Prostate gland (tissue), 2 donors: ENCODE measurements around the gene C1orf159. TPM values are rescaled to one million over a fixed set of nuclear protein-coding genes. Genes with fewer than 3 reads are reported as not detected.
"Not testable (repeated sequence)": the region's sequence is repeated elsewhere in the genome, so short reads cannot be mapped to it uniquely, and the experiment has no call there.

Experiments used
- DNase-seq: peaks from one replicate; pipeline ENCODE4 v3.0.0-alpha.2; 2019; ENCODE audit warnings: low spot score
- H3K27ac ChIP-seq, 2 donors: fragments of 200-600 bp; sonication (generic); 2 replicates each; pipeline ENCODE4 v1.5.1; 2017 to 2019
- H3K27me3 ChIP-seq: fragments of 200-600 bp; sonication (generic); replicated peaks from 2 replicates; pipeline ENCODE4 v1.5.1; 2019; ENCODE audit not compliant: insufficient read depth
- H3K36me3 ChIP-seq, 2 donors: fragments of 200-600 bp; sonication (generic); 1 replicate in 1 of 2; 2 replicates in 1 of 2; pipeline versions ENCODE4 v1.5.1 to v1.8.1; 2017 to 2019
- H3K4me1 ChIP-seq: fragments of 200-600 bp; sonication (generic); replicated peaks from 2 replicates; pipeline ENCODE4 v1.5.1; 2019
- H3K4me3 ChIP-seq, 2 donors: fragments of 200-600 bp; sonication (generic); 2 replicates each; pipeline ENCODE4 v1.5.1; 2017 to 2019
- H3K9me3 ChIP-seq: fragments of 200-600 bp; sonication (generic); 2 replicates; pipeline ENCODE4 v1.5.1; 2017
- POLR2A ChIP-seq: fragments of 450-650 bp; IDR thresholded peaks from one replicate; pipeline ENCODE4 v1.6.1; 2016; ENCODE audit warnings: antibody characterized with exemption, mild to moderate bottlenecking
- POLR2AphosphoS5 ChIP-seq: sonication (generic); formaldehyde crosslinking; IDR thresholded peaks from one replicate; pipeline ENCODE4 v1.6.1; 2017; ENCODE audit warnings: antibody characterized with exemption
- WGBS: methylation state at CpG from one replicate; pipeline ENCODE4 v1.1.5; 2018; 5-methylcytosine and 5-hydroxymethylcytosine counted together
- intact Hi-C: fragments of 100-400 bp; cut with DNase I; formaldehyde crosslinking; loops from one replicate; pipeline ENCODE4 v1.14.2; 2022
- total RNA-seq, 2 donors: library from RNA; depleted of rRNA; stranded (reverse); fragments of >200 nt; gene quantifications; one replicate each; pipeline ENCODE4 v1.1.0, GENCODE V29; 2016
- TF ChIP-seq, protein P1 (sequence below), 4 experiments: fragments of 200-600 bp in 2 of 4; fragments of 450-650 bp in 2 of 4; sonication (generic) in 2 of 4; IDR thresholded peaks; 1 replicate in 3 of 4; 2 replicates in 1 of 4; pipeline ENCODE4 v1.5.1; 2016 to 2019; ENCODE audit warnings: antibody characterized with exemption in 4 of 4, mild to moderate bottlenecking in 2 of 4, moderate library complexity in 2 of 4

The C1orf159 gene
- total RNA-seq, 2 donors from 2014 or later: 20.0 to 26.4 TPM

DNA sequence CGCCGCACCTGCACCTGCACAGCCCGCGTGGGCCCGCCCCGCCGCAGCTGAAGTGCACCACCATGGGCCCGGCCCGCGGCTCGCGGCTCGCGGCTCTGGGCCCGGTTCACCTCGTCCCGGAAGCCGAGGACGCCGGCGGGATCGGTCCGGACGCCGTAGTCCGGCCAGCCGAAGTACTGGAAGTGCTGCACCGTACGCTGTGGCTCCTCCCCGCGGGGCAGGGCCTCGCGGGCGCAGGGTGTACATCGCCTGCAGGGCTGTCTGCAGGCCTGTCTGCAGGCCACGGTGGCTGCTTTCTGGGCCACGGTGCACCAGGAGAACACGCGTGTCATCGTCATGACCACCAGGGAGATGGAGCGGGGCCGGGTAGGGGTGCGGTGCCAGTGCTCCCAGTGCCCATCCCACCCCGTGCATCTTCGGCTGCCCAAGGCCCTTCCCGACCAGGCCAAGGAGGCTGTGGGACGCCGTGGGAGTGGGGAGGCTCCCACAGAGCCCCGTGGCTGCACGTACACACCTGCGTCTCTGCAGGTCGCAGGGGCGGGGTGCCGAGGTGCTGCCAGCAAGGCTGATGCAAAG lies 48.5 kb downstream of the C1orf159 start:
- 89% methylated on average over 40 of the region's 54 CpGs for WGBS
- Histone ChIP-seq H3K36me3 (no peaks in the 10 kb centered on the region), H3K4me1 (peaks cover 3% of the 10 kb centered on the region), H3K4me3 (no peak overlapping the region), H3K27ac (no peak overlapping the region), H3K9me3 (no peaks in the 10 kb centered on the region), H3K27me3 (no peaks in the 10 kb centered on the region)
- DNase-seq: no peak
- intact Hi-C loops: no loop called here
- no peak for TF ChIP-seq POLR2AphosphoS5
- no peak for TF ChIP-seq POLR2A
- TF ChIP-seq, protein P1, sequence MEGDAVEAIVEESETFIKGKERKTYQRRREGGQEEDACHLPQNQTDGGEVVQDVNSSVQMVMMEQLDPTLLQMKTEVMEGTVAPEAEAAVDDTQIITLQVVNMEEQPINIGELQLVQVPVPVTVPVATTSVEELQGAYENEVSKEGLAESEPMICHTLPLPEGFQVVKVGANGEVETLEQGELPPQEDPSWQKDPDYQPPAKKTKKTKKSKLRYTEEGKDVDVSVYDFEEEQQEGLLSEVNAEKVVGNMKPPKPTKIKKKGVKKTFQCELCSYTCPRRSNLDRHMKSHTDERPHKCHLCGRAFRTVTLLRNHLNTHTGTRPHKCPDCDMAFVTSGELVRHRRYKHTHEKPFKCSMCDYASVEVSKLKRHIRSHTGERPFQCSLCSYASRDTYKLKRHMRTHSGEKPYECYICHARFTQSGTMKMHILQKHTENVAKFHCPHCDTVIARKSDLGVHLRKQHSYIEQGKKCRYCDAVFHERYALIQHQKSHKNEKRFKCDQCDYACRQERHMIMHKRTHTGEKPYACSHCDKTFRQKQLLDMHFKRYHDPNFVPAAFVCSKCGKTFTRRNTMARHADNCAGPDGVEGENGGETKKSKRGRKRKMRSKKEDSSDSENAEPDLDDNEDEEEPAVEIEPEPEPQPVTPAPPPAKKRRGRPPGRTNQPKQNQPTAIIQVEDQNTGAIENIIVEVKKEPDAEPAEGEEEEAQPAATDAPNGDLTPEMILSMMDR (IDR thresholded peaks at IDR 0.05): no peak

DNA sequence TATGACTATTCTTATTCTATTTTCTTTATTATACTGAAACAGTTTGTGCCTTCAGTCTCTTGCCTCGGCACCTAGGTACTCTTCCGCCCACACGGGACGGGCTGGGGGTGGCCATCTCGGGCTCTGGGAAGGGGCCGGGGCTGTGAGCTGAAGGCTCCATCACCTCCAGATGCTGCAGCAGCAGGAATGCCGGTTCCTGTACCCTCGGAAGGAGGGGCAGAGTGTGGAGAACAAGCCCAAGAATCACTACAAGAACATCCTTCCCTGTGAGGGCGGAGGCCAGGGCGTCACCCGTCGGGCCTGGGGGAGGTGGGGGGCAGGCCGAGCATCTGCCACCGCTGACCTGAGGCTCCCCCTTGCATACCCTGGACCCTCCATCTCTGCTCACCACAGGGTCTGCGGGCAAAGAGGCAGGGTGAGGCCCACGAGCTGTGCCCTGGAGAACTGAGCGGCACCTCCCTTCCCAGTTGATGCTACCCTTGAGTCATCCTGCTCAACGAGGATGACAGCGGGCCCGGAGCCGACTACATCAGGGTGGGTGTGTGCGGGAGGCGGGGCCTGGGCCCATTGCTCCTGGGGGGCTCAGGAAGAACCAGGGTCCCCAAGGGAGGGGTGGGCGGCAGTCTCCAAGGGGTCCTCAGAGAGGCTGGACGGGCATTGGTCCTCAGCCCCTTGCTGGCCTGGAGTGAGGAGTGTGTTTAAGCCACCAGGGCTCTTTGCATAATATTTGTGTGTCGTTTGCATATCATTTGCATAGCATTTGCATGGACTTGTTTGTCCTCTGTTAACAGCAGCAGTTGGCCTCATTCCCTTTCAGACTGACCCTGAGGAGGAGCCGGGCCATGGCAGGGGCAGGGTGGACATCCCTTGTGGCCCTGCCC lies 49.2 kb downstream of the C1orf159 start:
- 72% methylated on average over 24 of the region's 27 CpGs for WGBS
- DNase-seq: no peak
- Histone ChIP-seq H3K4me3 (no peak overlapping the region), H3K27ac (no peak overlapping the region), H3K36me3 (no peaks in the 10 kb centered on the region), H3K4me1 (peaks cover 6% of the 10 kb centered on the region), H3K27me3 (no peaks in the 10 kb centered on the region), H3K9me3 (no peaks in the 10 kb centered on the region)
- TF ChIP-seq POLR2AphosphoS5 (no peak), POLR2A (no peak)
- TF ChIP-seq, protein P1 (IDR thresholded peaks at IDR 0.05): no peak
- intact Hi-C loops: no loop called here

DNA sequence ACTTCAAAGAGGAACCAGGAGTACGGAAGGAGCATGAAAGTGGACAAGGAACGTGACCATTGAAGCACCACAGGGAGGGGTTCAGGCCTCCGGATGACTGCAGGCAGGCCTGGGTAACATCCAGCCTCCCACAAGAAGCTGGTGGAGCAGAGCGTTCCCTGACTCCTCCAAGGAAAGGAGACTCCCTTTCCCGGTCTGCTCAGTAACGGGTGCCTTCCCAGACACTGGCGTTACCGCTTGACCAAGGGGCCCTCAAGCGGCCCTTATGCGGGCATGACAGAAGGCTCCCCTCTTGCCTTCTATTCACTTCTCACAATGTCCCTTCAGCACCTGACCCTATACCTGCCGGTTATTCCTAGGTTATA lies 50.0 kb downstream of the C1orf159 start:
- H3K4me3 ChIP-seq, H3K27me3 ChIP-seq, H3K9me3 ChIP-seq, H3K27ac ChIP-seq, H3K36me3 ChIP-seq, intact Hi-C loops, H3K4me1 ChIP-seq, DNase-seq: not testable (repeated sequence)
- 69% methylated on average over 11 of the region's 11 CpGs for WGBS

DNA sequence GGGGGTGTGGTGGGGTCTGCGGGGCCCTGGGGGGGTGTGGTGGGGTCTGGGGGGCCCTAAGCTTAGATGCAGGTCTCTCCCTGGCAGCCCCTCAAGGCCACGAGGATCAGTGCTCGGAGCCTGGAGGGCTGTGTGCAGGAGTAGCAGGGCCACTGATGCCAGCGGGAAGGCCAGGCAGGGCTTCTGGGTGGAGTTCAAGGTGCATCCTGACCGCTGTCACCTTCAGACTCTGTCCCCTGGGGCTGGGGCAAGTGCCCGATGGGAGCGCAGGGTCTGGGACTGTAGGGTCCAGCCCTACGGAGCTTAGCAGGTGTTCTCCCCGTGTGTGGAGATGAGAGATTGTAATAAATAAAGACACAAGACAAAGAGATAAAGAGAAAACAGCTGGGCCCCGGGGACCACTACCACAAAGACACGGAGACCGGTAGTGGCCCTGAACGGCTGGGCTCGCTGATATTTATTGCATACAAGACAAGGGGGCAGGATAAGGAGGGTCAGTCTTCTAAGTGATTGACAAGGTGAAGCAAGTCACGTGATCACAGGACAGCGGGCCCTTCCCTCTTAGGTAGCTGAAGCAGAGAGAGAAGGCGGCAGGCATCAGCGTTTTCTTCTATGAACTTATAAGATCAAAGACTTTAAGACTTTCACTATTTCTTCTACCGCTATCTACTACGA lies 50.5 kb downstream of the C1orf159 start:
- H3K36me3 ChIP-seq: no peaks in the 10 kb centered on the region
- no peak overlapping the region for H3K27ac ChIP-seq
- peaks cover 6% of the 10 kb centered on the region for H3K4me1 ChIP-seq
- 69% methylated on average over 20 of the region's 20 CpGs for WGBS
- no peak overlapping the region for H3K4me3 ChIP-seq
- H3K27me3 ChIP-seq: peaks cover 3% of the 10 kb centered on the region
- intact Hi-C loops: no loop called here
- no peak for TF ChIP-seq POLR2AphosphoS5
- TF ChIP-seq POLR2A: no peak
- TF ChIP-seq, protein P1 (IDR thresholded peaks at IDR 0.05): no peak
- DNase-seq: no peak
- H3K9me3 ChIP-seq: no peaks in the 10 kb centered on the region

DNA sequence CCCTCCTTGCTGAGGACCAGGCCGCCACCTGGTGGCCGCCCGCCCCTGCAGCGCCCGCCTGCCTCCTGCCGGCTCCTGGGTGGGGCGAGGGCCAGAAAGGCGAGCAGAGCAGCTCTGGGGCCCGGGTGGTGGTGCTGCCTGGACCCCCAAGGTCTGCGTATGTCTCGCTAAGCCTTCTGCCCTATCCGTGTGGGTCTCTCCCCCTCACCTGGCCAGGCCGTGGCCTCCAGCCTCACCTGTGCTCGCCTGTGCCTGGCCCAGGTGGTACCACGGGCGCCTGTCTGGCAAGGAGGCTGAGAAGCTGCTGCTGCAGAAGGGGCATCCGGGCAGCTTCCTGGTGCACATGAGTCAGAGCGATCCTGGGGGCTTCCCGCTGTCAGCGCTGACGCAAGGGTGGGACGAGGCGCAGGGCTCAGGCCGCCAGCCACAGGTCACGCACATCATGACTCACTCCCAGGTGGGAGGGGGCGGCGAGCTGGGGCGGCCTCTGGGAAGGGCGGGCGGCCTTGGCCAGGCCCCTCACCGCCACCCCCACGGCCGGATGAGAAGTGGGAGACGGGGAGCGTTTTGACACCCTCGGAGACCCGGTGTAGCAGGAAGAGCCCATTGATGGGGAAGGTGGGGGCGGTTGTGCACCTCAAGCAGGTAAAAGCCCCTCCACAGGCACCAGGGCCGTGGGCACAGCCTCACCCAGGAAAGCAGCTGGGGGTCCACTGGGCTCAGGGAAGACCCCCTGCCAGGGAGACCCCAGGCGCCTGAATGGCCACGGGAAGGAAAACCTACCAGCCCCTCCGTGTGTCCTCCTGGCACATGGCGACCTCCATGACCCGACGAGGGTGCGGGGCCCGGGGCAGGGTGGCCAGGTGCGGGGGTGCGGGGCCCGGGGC lies 51.7 kb downstream of the C1orf159 start:
- H3K27ac ChIP-seq: no peak overlapping the region
- TF ChIP-seq, protein P1 (IDR thresholded peaks at IDR 0.05): peak; percentile 84 to 96 (median 92)
- peak; percentile 37 for TF ChIP-seq POLR2AphosphoS5
- TF ChIP-seq POLR2A: peak; percentile 13
- DNase-seq: peak; percentile 56
- no peaks in the 10 kb centered on the region for H3K36me3 ChIP-seq
- H3K9me3 ChIP-seq: no peaks in the 10 kb centered on the region
- H3K27me3 ChIP-seq: peaks cover 7% of the 10 kb centered on the region
- intact Hi-C loops: loop anchor here (1.0 kb wide), 1 partner anchor 81 kb away; no protein-coding TSS in a partner anchor
- 19% methylated on average over 40 of the region's 50 CpGs for WGBS
- no peak overlapping the region for H3K4me3 ChIP-seq
- H3K4me1 ChIP-seq: peaks cover 4% of the 10 kb centered on the region
